ENCODE measurements around the gene STK35.

DNA sequence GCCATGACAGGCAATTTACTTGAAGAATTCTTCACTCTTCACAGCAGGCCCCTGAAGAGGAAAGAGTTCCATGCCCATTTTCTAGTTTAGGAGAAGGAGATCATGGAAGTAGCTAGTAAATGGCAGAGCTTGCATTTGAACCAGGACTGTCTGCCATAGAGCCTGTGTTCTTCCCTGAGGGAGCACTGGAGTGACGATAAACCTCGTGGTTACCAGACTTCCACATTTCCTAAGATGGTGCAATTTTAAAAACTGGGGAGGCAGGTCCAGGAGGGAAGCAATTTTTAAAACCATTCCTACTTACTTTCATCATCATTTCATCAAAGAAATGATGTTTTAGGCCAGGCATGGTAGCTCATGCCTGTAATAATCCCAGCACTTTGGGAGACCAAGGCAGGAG lies 36.8 kb downstream of the STK35 start:
- TF ChIP-seq, protein P1, sequence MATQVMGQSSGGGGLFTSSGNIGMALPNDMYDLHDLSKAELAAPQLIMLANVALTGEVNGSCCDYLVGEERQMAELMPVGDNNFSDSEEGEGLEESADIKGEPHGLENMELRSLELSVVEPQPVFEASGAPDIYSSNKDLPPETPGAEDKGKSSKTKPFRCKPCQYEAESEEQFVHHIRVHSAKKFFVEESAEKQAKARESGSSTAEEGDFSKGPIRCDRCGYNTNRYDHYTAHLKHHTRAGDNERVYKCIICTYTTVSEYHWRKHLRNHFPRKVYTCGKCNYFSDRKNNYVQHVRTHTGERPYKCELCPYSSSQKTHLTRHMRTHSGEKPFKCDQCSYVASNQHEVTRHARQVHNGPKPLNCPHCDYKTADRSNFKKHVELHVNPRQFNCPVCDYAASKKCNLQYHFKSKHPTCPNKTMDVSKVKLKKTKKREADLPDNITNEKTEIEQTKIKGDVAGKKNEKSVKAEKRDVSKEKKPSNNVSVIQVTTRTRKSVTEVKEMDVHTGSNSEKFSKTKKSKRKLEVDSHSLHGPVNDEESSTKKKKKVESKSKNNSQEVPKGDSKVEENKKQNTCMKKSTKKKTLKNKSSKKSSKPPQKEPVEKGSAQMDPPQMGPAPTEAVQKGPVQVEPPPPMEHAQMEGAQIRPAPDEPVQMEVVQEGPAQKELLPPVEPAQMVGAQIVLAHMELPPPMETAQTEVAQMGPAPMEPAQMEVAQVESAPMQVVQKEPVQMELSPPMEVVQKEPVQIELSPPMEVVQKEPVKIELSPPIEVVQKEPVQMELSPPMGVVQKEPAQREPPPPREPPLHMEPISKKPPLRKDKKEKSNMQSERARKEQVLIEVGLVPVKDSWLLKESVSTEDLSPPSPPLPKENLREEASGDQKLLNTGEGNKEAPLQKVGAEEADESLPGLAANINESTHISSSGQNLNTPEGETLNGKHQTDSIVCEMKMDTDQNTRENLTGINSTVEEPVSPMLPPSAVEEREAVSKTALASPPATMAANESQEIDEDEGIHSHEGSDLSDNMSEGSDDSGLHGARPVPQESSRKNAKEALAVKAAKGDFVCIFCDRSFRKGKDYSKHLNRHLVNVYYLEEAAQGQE (IDR thresholded peaks at IDR 0.05; ENCODE audit: unreplicated experiment): no peak
- TF ChIP-seq, protein P2, sequence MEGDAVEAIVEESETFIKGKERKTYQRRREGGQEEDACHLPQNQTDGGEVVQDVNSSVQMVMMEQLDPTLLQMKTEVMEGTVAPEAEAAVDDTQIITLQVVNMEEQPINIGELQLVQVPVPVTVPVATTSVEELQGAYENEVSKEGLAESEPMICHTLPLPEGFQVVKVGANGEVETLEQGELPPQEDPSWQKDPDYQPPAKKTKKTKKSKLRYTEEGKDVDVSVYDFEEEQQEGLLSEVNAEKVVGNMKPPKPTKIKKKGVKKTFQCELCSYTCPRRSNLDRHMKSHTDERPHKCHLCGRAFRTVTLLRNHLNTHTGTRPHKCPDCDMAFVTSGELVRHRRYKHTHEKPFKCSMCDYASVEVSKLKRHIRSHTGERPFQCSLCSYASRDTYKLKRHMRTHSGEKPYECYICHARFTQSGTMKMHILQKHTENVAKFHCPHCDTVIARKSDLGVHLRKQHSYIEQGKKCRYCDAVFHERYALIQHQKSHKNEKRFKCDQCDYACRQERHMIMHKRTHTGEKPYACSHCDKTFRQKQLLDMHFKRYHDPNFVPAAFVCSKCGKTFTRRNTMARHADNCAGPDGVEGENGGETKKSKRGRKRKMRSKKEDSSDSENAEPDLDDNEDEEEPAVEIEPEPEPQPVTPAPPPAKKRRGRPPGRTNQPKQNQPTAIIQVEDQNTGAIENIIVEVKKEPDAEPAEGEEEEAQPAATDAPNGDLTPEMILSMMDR (conservative IDR thresholded peaks at IDR 0.05; ENCODE audit: low read depth in 2 of 2): no peak
- TF ChIP-seq POLR2AphosphoS5 (IDR thresholded peaks at IDR 0.05; ENCODE audit: low read depth) (no peak), EZH2 (IDR thresholded peaks at IDR 0.05; ENCODE audit: low read depth, unreplicated experiment) (no peak), EZH2phosphoT487 (IDR thresholded peaks at IDR 0.05; ENCODE audit: unreplicated experiment) (no peak), JUNB (IDR thresholded peaks at IDR 0.05; ENCODE audit: unreplicated experiment) (no peak), STAT1 (IDR thresholded peaks at IDR 0.05; ENCODE audit: unreplicated experiment) (no peak), ZNF114 (CRISPR knock-in tag; IDR thresholded peaks at IDR 0.05) (no peak)
- TF ChIP-seq, protein P3, sequence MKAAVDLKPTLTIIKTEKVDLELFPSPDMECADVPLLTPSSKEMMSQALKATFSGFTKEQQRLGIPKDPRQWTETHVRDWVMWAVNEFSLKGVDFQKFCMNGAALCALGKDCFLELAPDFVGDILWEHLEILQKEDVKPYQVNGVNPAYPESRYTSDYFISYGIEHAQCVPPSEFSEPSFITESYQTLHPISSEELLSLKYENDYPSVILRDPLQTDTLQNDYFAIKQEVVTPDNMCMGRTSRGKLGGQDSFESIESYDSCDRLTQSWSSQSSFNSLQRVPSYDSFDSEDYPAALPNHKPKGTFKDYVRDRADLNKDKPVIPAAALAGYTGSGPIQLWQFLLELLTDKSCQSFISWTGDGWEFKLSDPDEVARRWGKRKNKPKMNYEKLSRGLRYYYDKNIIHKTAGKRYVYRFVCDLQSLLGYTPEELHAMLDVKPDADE (IDR thresholded peaks at IDR 0.05): no peak
- TF ChIP-seq, protein P4, sequence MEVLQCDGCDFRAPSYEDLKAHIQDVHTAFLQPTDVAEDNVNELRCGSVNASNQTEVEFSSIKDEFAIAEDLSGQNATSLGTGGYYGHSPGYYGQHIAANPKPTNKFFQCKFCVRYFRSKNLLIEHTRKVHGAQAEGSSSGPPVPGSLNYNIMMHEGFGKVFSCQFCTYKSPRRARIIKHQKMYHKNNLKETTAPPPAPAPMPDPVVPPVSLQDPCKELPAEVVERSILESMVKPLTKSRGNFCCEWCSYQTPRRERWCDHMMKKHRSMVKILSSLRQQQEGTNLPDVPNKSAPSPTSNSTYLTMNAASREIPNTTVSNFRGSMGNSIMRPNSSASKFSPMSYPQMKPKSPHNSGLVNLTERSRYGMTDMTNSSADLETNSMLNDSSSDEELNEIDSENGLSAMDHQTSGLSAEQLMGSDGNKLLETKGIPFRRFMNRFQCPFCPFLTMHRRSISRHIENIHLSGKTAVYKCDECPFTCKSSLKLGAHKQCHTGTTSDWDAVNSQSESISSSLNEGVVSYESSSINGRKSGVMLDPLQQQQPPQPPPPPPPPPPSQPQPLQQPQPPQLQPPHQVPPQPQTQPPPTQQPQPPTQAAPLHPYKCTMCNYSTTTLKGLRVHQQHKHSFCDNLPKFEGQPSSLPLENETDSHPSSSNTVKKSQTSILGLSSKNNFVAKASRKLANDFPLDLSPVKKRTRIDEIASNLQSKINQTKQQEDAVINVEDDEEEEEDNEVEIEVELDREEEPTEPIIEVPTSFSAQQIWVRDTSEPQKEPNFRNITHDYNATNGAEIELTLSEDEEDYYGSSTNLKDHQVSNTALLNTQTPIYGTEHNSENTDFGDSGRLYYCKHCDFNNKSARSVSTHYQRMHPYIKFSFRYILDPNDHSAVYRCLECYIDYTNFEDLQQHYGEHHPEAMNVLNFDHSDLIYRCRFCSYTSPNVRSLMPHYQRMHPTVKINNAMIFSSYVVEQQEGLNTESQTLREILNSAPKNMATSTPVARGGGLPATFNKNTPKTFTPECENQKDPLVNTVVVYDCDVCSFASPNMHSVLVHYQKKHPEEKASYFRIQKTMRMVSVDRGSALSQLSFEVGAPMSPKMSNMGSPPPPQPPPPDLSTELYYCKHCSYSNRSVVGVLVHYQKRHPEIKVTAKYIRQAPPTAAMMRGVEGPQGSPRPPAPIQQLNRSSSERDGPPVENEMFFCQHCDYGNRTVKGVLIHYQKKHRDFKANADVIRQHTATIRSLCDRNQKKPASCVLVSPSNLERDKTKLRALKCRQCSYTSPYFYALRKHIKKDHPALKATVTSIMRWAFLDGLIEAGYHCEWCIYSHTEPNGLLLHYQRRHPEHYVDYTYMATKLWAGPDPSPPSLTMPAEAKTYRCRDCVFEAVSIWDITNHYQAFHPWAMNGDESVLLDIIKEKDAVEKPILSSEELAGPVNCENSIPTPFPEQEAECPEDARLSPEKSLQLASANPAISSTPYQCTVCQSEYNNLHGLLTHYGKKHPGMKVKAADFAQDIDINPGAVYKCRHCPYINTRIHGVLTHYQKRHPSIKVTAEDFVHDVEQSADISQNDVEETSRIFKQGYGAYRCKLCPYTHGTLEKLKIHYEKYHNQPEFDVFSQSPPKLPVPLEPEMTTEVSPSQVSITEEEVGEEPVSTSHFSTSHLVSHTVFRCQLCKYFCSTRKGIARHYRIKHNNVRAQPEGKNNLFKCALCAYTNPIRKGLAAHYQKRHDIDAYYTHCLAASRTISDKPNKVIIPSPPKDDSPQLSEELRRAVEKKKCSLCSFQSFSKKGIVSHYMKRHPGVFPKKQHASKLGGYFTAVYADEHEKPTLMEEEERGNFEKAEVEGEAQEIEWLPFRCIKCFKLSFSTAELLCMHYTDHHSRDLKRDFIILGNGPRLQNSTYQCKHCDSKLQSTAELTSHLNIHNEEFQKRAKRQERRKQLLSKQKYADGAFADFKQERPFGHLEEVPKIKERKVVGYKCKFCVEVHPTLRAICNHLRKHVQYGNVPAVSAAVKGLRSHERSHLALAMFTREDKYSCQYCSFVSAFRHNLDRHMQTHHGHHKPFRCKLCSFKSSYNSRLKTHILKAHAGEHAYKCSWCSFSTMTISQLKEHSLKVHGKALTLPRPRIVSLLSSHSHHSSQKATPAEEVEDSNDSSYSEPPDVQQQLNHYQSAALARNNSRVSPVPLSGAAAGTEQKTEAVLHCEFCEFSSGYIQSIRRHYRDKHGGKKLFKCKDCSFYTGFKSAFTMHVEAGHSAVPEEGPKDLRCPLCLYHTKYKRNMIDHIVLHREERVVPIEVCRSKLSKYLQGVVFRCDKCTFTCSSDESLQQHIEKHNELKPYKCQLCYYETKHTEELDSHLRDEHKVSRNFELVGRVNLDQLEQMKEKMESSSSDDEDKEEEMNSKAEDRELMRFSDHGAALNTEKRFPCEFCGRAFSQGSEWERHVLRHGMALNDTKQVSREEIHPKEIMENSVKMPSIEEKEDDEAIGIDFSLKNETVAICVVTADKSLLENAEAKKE (CRISPR knock-in tag; IDR thresholded peaks at IDR 0.05): no peak
